Memory B cell (primary cell): ENCODE measurements around the gene CNTNAP2.

Experiments used
- ATAC-seq: fragments of 150-1000 bp; cut with Tn5 transposase; 2 replicates; pipeline ENCODE4 v1.10.0; 2021; ENCODE audit warnings: low read depth, mild to moderate bottlenecking, moderate library complexity
- DNase-seq, 2 donors: peaks; one replicate each; pipeline ENCODE4 v3.0.0; 2022; ENCODE audit warnings: low spot score in 2 of 2
- H3K27ac Mint-ChIP-seq: one replicate; pipeline ENCODE4 v1.8.0; 2022; ENCODE audit warnings: mild to moderate bottlenecking, moderate library complexity, mixed read lengths
- H3K27me3 Mint-ChIP-seq: one replicate; pipeline ENCODE4 v1.8.0; 2022; ENCODE audit warnings: mixed read lengths
- H3K36me3 Mint-ChIP-seq: one replicate; pipeline ENCODE4 v1.8.0; 2022; ENCODE audit warnings: mild to moderate bottlenecking, mixed read lengths
- H3K4me1 Mint-ChIP-seq: one replicate; pipeline ENCODE4 v1.8.0; 2022; ENCODE audit warnings: mixed read lengths
- H3K4me3 Mint-ChIP-seq: one replicate; pipeline ENCODE4 v1.8.0; 2022; ENCODE audit warnings: mild to moderate bottlenecking, moderate library complexity, mixed read lengths
- H3K9me3 Mint-ChIP-seq: one replicate; pipeline ENCODE4 v1.8.0; 2022; ENCODE audit warnings: mixed read lengths

The CNTNAP2 gene

GRCh38 chr7:146276888-146277287 lies 160.3 kb downstream of the CNTNAP2 start:
- no peak for ATAC-seq
- Mint-ChIP-seq H3K4me3 (no peak overlapping the region), H3K27ac (no peak overlapping the region), H3K36me3 (no peaks in the 10 kb centered on the region), H3K9me3 (peaks cover 5% of the 10 kb centered on the region), H3K4me1 (no peaks in the 10 kb centered on the region), H3K27me3 (no peaks in the 10 kb centered on the region)
- DNase-seq, result no peak

GRCh38 chr7:146285418-146285817 lies 168.8 kb downstream of the CNTNAP2 start:
- H3K27me3 Mint-ChIP-seq, result no peaks in the 10 kb centered on the region
- H3K4me3 Mint-ChIP-seq, result no peak overlapping the region
- H3K36me3 Mint-ChIP-seq, result no peaks in the 10 kb centered on the region
- no peaks in the 10 kb centered on the region for H3K9me3 Mint-ChIP-seq
- ATAC-seq, result no peak
- DNase-seq, result no peak
- H3K4me1 Mint-ChIP-seq, result no peaks in the 10 kb centered on the region
- H3K27ac Mint-ChIP-seq, result no peak overlapping the region

- ATAC-seq (no peak), DNase-seq (no peak)
- no peaks in the 10 kb centered on the region for H3K27me3 Mint-ChIP-seq
- H3K4me3 Mint-ChIP-seq, result no peak overlapping the region
- H3K4me1 Mint-ChIP-seq, result no peaks in the 10 kb centered on the region
- H3K27ac Mint-ChIP-seq, result no peak overlapping the region
- H3K36me3 Mint-ChIP-seq, result no peaks in the 10 kb centered on the region
- H3K9me3 Mint-ChIP-seq, result no peaks in the 10 kb centered on the region
Observed at GRCh38 chr7:146290746-146291145, 174.1 kb downstream of the CNTNAP2 start.

DNA sequence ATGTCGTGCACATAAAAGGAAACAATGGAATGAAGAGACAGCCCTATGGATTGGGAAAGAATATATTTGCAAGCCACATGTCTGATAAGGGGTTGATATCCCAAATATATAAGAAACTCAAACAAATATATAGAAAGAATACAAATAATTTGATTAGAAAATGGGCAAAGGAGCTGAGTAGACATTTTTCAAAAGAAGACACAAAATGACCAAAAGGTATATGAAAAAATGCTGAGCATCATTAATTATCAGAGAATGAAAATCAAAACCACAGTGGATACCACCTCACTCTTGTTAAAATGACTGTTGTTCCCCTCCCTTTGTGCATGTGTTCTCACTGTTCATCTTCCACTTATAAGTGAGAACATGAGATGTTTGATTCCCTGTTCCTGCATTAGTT lies 175.3 kb downstream of the CNTNAP2 start:
- Mint-ChIP-seq H3K9me3 (no peaks in the 10 kb centered on the region), H3K27ac (no peak overlapping the region), H3K27me3 (no peaks in the 10 kb centered on the region), H3K4me1 (no peaks in the 10 kb centered on the region), H3K36me3 (no peaks in the 10 kb centered on the region), H3K4me3 (no peak overlapping the region)
- no peak for ATAC-seq
- DNase-seq, result no peak

- DNase-seq, result no peak
- no peak overlapping the region for H3K27ac Mint-ChIP-seq
- ATAC-seq, result no peak
Observed at GRCh38 chr7:146296028-146296427, 179.4 kb downstream of the CNTNAP2 start.

GRCh38 chr7:146314962-146315361 lies 198.4 kb downstream of the CNTNAP2 start:
- DNase-seq (no peak), ATAC-seq (no peak)
- no peaks in the 10 kb centered on the region for H3K27me3 Mint-ChIP-seq
- H3K4me3 Mint-ChIP-seq, result no peak overlapping the region
- peaks cover 3% of the 10 kb centered on the region for H3K9me3 Mint-ChIP-seq
- no peaks in the 10 kb centered on the region for H3K4me1 Mint-ChIP-seq
- no peak overlapping the region for H3K27ac Mint-ChIP-seq
- no peaks in the 10 kb centered on the region for H3K36me3 Mint-ChIP-seq

More at GRCh38 chr7:146296028-146296427, 179.4 kb downstream of the CNTNAP2 start:
- no peaks in the 10 kb centered on the region for H3K4me1 Mint-ChIP-seq
- no peaks in the 10 kb centered on the region for H3K9me3 Mint-ChIP-seq
- no peaks in the 10 kb centered on the region for H3K27me3 Mint-ChIP-seq
- H3K4me3 Mint-ChIP-seq, result no peak overlapping the region
- no peaks in the 10 kb centered on the region for H3K36me3 Mint-ChIP-seq

- ATAC-seq (no peak), DNase-seq (no peak)
- Mint-ChIP-seq H3K4me3 (no peak overlapping the region), H3K27me3 (no peaks in the 10 kb centered on the region), H3K27ac (no peak overlapping the region), H3K36me3 (no peaks in the 10 kb centered on the region), H3K4me1 (no peaks in the 10 kb centered on the region), H3K9me3 (no peaks in the 10 kb centered on the region)
Observed at GRCh38 chr7:146319629-146320028, 203.0 kb downstream of the CNTNAP2 start.

DNA sequence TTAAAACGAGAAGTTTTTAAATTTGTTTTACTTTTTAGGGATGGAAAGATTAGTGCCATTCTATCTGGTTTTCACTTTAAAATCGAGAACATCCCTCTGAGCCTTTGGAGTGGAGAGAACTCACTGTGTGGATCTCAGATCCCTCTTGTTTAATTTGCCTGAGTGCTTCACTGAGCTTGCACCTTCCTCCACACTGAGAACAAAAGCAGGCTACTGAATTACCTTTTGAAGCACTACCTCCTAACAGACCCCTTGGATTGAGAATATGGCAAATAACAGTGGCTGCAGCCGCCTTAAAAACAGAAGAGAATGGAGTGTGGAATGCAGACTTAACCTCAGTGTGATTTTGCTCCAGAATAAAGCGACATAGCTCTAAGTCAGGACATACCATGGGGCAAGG lies 204.7 kb downstream of the CNTNAP2 start:
- no peaks in the 10 kb centered on the region for H3K9me3 Mint-ChIP-seq
- H3K4me3 Mint-ChIP-seq, result no peak overlapping the region
- DNase-seq (no peak), ATAC-seq (no peak)
- no peaks in the 10 kb centered on the region for H3K36me3 Mint-ChIP-seq
- H3K4me1 Mint-ChIP-seq, result no peaks in the 10 kb centered on the region
- H3K27ac Mint-ChIP-seq, result no peak overlapping the region
- H3K27me3 Mint-ChIP-seq, result no peaks in the 10 kb centered on the region

DNA sequence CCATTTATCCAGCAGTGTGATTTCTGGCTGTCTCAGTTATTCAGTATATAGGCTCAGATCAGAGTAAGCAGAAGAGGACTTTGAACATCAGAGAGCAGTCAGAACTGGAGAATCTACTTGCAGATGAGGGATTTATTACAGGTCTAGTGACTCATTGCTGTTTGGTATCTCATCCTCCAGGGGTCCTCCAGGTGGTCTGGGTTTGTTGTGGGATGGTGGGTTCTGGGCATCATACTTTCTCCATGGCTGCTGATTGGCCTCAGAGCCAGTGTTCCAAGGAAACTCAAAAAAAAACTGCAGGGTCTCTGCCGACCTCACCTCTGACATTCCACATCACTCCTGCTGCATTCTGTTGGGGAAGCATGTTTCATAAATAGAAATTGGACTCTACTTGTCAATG lies 214.8 kb downstream of the CNTNAP2 start:
- Mint-ChIP-seq H3K4me1 (no peaks in the 10 kb centered on the region), H3K27ac (no peak overlapping the region), H3K4me3 (no peak overlapping the region), H3K9me3 (peaks cover 5% of the 10 kb centered on the region), H3K36me3 (no peaks in the 10 kb centered on the region), H3K27me3 (no peaks in the 10 kb centered on the region)
- no peak for DNase-seq
- no peak for ATAC-seq

DNA sequence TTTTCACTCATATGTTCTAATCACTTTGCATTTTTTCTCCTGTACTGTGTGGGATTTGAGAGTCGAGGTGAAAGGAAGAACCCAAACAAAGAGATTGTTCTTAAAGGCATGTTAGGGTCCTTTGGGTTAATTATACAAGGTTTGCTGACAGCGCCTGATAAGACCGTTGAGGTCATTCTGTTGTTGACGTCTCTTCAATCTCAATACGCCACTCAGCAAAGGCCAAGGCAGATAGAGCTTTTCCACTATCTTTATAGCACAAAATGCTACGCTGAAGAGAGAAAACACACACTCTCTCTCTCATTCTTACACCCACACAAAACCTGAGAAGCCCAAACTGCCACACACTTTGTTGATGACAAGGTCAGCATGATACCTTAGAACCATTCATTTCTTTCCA lies 228.7 kb downstream of the CNTNAP2 start:
- ATAC-seq (no peak), DNase-seq (no peak)
- Mint-ChIP-seq H3K27ac (no peak overlapping the region), H3K4me1 (no peaks in the 10 kb centered on the region), H3K27me3 (no peaks in the 10 kb centered on the region), H3K9me3 (peaks cover 1% of the 10 kb centered on the region), H3K4me3 (no peak overlapping the region), H3K36me3 (no peaks in the 10 kb centered on the region)

DNA sequence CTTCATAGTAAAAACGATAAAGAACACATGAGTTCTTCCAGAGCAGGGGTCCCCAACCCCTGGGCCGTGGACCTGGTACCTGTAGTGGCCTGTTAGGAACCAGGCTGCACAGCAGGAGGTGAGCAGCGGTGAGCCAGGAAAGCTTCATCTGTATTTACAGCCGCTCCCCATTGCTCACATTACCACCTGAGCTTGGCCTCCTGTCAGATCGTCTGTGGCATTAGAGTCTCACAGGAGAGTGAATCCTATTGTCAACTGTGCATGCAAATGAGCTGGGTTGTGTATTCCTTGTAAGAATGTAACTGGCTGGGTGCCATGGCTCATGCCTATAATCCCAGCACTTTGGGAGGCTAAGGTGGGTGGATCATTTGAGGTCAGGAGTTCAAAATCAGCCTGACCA lies 229.5 kb downstream of the CNTNAP2 start:
- no peaks in the 10 kb centered on the region for H3K36me3 Mint-ChIP-seq
- H3K4me3 Mint-ChIP-seq, result no peak overlapping the region
- no peaks in the 10 kb centered on the region for H3K4me1 Mint-ChIP-seq
- no peak overlapping the region for H3K27ac Mint-ChIP-seq
- ATAC-seq, result no peak
- H3K9me3 Mint-ChIP-seq, result peaks cover 1% of the 10 kb centered on the region
- no peaks in the 10 kb centered on the region for H3K27me3 Mint-ChIP-seq
- no peak for DNase-seq

- no peak overlapping the region for H3K4me3 Mint-ChIP-seq
- no peak overlapping the region for H3K27ac Mint-ChIP-seq
- peaks cover 5% of the 10 kb centered on the region for H3K9me3 Mint-ChIP-seq
- DNase-seq, result no peak
- H3K36me3 Mint-ChIP-seq, result no peaks in the 10 kb centered on the region
- no peak for ATAC-seq
- H3K4me1 Mint-ChIP-seq, result no peaks in the 10 kb centered on the region
- no peaks in the 10 kb centered on the region for H3K27me3 Mint-ChIP-seq
Observed at GRCh38 chr7:146355216-146355615, 238.6 kb downstream of the CNTNAP2 start.

- Mint-ChIP-seq H3K27ac (no peak overlapping the region), H3K4me3 (no peak overlapping the region), H3K4me1 (no peaks in the 10 kb centered on the region), H3K9me3 (peaks cover 4% of the 10 kb centered on the region), H3K27me3 (no peaks in the 10 kb centered on the region), H3K36me3 (no peaks in the 10 kb centered on the region)
- DNase-seq, result no peak
- no peak for ATAC-seq
Observed at GRCh38 chr7:146359176-146359575, 242.6 kb downstream of the CNTNAP2 start.

DNA sequence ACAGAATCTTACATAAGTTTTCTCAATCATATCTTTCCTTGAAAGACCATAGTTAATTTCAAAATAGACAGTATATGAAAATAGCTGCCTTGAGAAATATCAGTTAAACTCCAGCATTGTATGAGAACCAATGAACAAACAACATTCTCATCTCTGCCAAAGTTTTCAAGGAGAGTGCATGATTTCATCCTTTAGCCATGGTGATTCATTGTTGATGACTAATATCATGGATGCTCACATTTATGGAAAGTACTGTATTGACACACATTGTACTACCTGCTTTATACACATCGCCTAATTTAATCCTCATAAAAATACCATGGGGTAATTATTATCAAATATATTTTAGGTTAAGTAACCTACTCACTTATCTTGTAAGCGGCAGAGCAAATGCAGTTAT lies 250.3 kb downstream of the CNTNAP2 start:
- ATAC-seq (no peak), DNase-seq (no peak)
- H3K9me3 Mint-ChIP-seq, result peaks cover 5% of the 10 kb centered on the region
- H3K27ac Mint-ChIP-seq, result no peak overlapping the region
- no peaks in the 10 kb centered on the region for H3K4me1 Mint-ChIP-seq
- H3K36me3 Mint-ChIP-seq, result no peaks in the 10 kb centered on the region
- H3K27me3 Mint-ChIP-seq, result no peaks in the 10 kb centered on the region
- H3K4me3 Mint-ChIP-seq, result no peak overlapping the region

GRCh38 chr7:146370171-146370570 lies 253.6 kb downstream of the CNTNAP2 start:
- Mint-ChIP-seq H3K36me3 (no peaks in the 10 kb centered on the region), H3K4me1 (no peaks in the 10 kb centered on the region), H3K27ac (no peak overlapping the region), H3K9me3 (peaks cover 5% of the 10 kb centered on the region), H3K27me3 (no peaks in the 10 kb centered on the region), H3K4me3 (no peak overlapping the region)
- ATAC-seq (no peak), DNase-seq (no peak)

- DNase-seq (no peak), ATAC-seq (no peak)
- H3K27ac Mint-ChIP-seq, result no peak overlapping the region
- H3K4me3 Mint-ChIP-seq, result no peak overlapping the region
- no peaks in the 10 kb centered on the region for H3K36me3 Mint-ChIP-seq
- no peaks in the 10 kb centered on the region for H3K27me3 Mint-ChIP-seq
- peaks cover 9% of the 10 kb centered on the region for H3K9me3 Mint-ChIP-seq
- H3K4me1 Mint-ChIP-seq, result no peaks in the 10 kb centered on the region
Observed at GRCh38 chr7:146375170-146375569, 258.6 kb downstream of the CNTNAP2 start.
